Stimulated activated CD8-positive, alpha-beta memory T cell treated with anti-CD3 and anti-CD28 coated beads, Interleukin-15, amount 100 ng/mL, for 4 hours (primary cell): ENCODE data around the gene FAM168A.

Experiments used
- DNase-seq, 2 donors: peaks; one replicate each; pipeline ENCODE4 v3.0.0-alpha.2; 2020; ENCODE audit warnings: low read depth in 2 of 2

Gene FAM168A

GRCh38 chr11:73388265-73389133 lies 209.4 kb downstream of the FAM168A start:
- DNase-seq: no peak

- no peak for DNase-seq
Measured at GRCh38 chr11:73387594-73388264, 210.2 kb downstream of the FAM168A start.

- DNase-seq: no peak
Measured at GRCh38 chr11:73386546-73386945, 211.4 kb downstream of the FAM168A start.

GRCh38 chr11:73386016-73386415 lies 211.9 kb downstream of the FAM168A start:
- DNase-seq: no peak

- peak in 1 of 2 donors; percentile 30 for DNase-seq
Measured at GRCh38 chr11:73384872-73385689, 212.8 kb downstream of the FAM168A start.

GRCh38 chr11:73384531-73384871 lies 213.4 kb downstream of the FAM168A start:
- no peak for DNase-seq

GRCh38 chr11:73384125-73384441 lies 213.8 kb downstream of the FAM168A start:
- no peak for DNase-seq

- DNase-seq: no peak
Measured at GRCh38 chr11:73383249-73384124, 214.4 kb downstream of the FAM168A start.

- DNase-seq: no peak
Measured at GRCh38 chr11:73382747-73383146, 215.2 kb downstream of the FAM168A start.

GRCh38 chr11:73382183-73382582 lies 215.7 kb downstream of the FAM168A start:
- DNase-seq: no peak

GRCh38 chr11:73381589-73381988 lies 216.3 kb downstream of the FAM168A start:
- DNase-seq: no peak

- no peak for DNase-seq
Measured at GRCh38 chr11:73380897-73381410, 217.0 kb downstream of the FAM168A start.

GRCh38 chr11:73380331-73380730 lies 217.6 kb downstream of the FAM168A start:
- DNase-seq: no peak

GRCh38 chr11:73379189-73379880 lies 218.6 kb downstream of the FAM168A start:
- no peak for DNase-seq

- DNase-seq: peak; percentile 24 to 36
Measured at GRCh38 chr11:73376803-73377629, 220.9 kb downstream of the FAM168A start.

GRCh38 chr11:73376160-73376802 lies 221.6 kb downstream of the FAM168A start, which contains the start of gene RELT:
Gene RELT (plus strand): TSS chr11:73376399. CDS start chr11:73389137, 12,738 bp downstream.
- peak; percentile 75 to 89 for DNase-seq

- DNase-seq: no peak
Measured at GRCh38 chr11:73375830-73376159, 222.1 kb downstream of the FAM168A start.

- no peak for DNase-seq
Measured at GRCh38 chr11:73374151-73374550, 223.8 kb downstream of the FAM168A start.

- DNase-seq: no peak
Measured at GRCh38 chr11:73372375-73372993, 225.4 kb downstream of the FAM168A start.
